Fibroblast of skin of right quadriceps (primary cell): Measurements from ENCODE around the gene ATXN7L1.
A peak's percentile ranks its signal among the peaks of the same experiment; 100 is the strongest.

Experiments
- DNase-seq: peaks from one replicate; pipeline ENCODE4 v3.0.0-alpha.2; 2013

The ATXN7L1 gene

GRCh38 chr7:105776068-105776790 is 100.2 kb downstream of the ATXN7L1 start:
- peak; percentile 98 for DNase-seq

DNA sequence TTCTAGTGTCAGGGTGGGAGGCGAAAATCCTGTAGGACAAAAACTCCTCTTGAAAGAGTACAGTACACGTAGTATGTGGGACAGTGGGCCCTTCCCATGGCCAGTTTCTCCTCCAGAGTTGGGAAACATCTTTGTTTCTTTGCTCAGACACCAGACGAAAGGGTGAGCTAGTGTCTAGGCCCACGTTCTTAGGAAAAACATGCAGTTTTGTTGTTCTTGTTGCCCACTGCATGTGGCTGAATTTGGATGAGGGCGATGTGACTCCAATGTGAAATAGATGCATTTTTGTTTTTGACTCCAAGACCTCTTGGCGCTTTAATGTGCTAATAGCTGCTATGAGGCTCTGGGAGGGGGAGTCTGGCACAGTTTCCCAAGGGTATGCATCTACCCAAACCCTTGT is 100.8 kb downstream of the ATXN7L1 start:
- no peak for DNase-seq

DNA sequence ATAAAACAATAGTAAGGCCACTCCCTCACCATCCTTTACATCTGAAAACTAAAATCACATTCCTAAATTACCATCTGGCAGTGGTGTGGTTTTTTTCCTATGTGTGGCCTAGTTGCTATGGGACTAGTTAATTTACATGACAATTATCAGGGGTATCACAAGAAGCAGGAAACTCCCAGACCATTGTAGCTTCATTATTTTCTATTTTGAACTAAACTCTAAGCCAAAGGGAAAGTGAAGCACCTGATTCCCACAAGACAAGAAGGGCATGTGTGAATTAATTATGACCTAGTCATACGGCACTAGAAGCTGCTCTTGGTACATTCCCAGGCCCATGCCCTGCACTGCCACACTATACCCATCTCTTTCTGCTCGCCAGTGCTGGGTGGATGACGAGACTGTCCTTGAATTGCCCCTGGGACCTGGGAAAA is 103.4 kb downstream of the ATXN7L1 start:
- no peak for DNase-seq

GRCh38 chr7:105769901-105770628 is 106.3 kb downstream of the ATXN7L1 start:
- DNase-seq, result peak; percentile 45

DNA sequence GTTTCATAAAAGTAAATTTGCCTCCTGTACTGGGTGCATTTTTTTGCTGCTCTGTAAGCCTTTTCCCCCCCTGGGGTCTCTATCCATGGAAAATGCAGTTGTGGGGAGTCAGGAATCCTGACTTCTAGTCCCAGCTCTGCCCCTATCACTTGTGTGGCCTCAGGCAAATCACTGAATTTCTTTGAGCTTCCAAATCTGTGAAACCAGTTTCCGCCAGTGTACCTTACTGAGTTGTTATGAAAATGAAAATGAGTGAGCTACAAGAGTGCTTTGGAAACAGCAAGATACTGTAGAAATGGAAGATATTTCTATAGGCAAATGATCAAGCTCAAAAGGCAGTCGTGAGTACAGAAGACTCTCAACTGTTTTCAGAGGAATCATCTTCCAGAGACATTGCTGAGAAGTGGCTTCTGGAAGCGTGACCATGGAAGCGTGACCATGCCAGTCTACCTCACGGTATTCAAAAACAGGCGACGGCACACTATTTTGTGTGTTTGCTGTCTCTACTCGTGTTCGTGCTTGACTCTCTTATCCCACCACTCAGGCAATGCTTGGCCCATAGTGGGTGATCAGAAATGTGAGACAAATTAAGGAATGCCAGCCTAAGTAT is 107.4 kb downstream of the ATXN7L1 start:
- DNase-seq, result no peak

- no peak for DNase-seq
Measured at GRCh38 chr7:105768117-105768516, 108.3 kb downstream of the ATXN7L1 start.

- DNase-seq, result peak; percentile 61
Measured at GRCh38 chr7:105766421-105767073, 109.9 kb downstream of the ATXN7L1 start.

- no peak for DNase-seq
Measured at GRCh38 chr7:105765846-105766245, 110.6 kb downstream of the ATXN7L1 start.

GRCh38 chr7:105764506-105764905 is 111.9 kb downstream of the ATXN7L1 start:
- DNase-seq, result peak; percentile 50

DNA sequence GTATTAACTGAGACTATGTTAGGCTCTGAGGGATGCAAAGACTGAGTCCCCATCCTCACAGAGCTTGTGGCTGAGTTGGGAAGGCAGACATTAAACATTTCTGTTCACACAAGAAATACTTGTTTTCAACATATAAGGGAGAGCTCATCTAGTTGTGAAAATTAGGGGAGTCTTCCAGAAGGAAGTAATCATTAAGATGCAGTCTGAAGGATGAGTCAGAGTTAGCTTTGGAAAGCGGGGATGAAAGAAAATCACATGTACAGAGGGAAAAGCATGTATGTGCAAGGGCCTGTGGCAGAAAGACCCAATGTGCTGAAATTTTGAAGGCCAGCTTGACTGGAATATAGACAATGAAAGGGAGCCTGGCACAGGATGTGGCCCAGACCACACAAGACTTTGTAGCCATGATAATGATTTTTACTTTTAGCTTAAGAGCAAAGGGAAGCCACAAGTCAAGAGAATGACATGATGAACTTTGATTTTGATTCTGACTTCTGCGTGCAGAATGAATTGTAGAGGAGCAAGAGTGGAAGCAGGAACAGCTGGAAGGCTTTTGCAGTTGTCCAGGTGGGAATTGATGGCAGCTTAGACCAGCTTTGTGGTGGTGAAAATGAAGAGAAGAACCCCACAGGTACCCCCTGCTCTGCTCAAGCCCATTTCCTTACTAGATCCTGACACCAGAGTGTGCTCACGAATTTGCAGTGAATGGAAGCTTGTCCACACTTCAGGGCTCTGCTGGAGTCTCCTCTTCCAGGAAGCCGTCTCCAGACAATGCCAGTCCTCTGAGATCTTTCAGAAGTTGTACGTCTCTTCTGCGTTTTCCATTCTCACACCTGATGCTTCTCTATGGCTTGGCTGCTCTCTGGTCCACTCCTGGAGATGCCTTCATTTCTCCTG is 115.6 kb downstream of the ATXN7L1 start:
- peak; percentile 60 for DNase-seq

GRCh38 chr7:105759670-105760550 is 116.5 kb downstream of the ATXN7L1 start:
- DNase-seq, result peak; percentile 64

- DNase-seq, result no peak
Measured at GRCh38 chr7:105756367-105756766, 120.0 kb downstream of the ATXN7L1 start.

DNA sequence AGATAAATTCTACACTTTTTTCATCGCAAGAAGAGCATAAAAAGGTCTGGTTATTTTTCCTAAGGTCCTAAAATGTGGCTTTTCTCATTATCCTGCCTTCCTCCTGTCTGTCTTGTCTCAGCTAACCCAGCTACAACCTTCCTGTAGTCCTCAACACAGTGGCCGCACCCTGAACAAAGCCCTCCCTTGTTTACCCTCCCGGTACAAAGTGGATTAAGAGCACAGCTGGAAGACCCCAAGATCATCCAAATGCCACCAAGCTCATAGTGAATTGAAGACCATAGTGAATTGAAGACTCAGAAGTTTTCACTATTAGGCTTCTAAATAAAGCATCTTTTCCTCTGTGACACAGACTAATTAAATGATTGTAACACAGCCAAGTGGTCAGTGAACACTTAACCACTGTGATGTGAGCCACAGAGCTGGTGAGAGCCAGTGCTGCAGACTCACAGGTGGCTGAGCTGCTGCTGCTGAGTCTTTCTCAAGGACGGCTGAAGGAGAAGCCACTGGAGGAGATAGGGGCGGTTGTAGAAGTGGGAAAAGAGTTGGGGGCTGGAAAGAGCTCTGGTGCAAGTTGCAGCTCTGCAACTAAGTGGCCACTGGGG is 123.6 kb downstream of the ATXN7L1 start:
- no peak for DNase-seq

DNA sequence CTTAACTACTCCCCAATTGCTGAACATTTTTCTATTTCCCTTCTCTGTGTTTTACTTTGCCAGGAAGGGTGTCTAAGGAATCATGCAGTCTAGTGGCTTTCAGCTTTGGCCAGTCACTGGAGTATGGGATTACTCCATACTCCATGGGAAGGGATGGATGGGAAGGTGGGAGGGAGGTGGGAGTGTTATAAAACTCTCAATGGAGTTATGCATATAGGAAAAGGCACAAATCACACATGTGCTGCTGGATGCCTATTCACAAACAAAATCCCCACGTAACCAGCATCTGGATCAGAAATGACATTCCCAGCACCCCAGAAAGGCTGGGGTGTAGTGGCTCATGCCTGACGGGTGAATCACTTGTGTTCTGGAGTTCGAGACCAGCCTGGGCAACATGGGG is 125.3 kb downstream of the ATXN7L1 start:
- DNase-seq, result no peak

GRCh38 chr7:105748701-105749100 is 127.7 kb downstream of the ATXN7L1 start:
- no peak for DNase-seq

DNA sequence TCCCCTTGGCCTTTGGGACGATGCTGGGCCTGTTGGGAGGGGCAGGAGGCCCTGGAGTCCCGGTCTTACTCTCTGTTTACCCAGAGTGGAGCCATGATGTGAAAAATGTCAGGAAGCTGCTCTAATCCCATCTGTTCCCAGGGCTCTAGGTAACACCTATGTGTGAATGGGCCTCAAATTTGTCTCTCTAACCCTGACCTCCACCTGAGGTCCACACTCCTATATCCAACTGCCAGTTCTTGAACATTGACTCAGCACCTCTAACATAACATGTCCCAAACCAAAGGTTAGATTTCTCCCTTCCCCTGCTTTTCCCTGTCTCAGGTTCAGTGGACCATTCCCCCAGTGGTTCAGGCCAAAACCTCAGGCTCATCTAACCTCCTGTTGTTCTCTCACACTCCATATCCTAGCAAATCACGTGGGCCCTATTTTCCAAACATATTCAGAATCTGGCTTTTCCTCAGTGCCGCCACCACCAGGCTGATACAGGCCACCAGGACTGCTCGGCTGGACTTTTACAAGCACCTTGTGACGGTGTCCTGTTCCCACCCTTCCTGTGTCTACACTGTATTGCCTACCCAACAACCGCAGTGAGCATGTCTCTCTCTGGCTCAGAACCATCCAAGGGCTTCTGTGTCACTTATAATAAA is 130.6 kb downstream of the ATXN7L1 start:
- no peak for DNase-seq

DNA sequence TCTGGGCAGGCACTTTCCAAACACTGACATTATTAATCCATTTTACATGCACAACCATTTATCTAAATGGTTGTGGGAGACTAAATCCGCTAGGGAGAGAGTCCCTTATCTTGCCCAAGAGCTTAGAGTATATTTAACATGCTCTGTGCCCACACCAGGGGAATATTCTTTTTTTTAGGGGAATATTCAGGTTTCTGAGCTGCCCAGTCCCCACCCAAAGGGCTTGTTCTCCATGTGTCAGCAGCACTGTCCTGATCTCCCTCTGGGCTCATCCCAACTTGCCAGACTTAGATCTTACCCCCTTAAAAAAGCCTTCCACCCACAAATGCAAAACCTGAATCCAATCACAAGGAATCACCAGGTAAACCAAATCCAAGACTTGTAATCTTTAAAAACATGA is 132.1 kb downstream of the ATXN7L1 start:
- DNase-seq, result no peak

DNA sequence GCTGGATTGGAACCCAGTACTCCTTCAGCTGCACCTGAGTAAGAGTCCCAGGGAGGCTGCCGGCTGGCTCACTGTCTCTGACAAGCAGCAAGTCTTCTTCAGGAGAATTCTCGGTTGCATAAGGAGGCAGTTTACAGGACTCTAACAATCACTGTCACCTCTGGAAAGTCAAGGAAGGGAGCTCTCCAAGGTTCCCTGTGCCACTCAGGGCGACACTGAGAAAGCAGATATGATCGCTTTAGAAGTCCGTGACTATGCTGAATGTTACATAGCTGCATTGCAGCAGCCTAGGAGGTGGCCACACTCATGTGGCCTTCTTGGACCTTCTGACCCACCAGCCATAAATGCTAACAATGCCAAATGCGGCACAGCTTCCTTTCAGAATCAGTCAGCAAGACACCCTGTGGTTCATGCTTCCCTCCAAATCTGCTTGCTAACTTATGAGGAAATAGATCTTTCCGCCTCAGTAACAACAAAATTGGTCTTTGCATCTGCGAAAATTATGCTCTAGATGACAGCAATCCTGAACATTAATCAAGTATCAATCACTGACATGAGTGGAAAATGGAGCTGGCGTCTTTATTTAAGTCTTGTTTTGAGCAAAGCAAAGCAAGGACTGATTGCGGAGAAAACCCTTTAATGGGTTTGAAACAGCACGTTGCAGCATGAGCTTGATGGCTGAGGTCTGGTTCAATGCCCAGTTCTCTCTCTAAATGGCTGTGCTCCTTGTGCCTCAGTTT is 132.9 kb downstream of the ATXN7L1 start:
- DNase-seq, result no peak

- no peak for DNase-seq
Measured at GRCh38 chr7:105742787-105743186, 133.6 kb downstream of the ATXN7L1 start.

GRCh38 chr7:105741982-105742381 is 134.4 kb downstream of the ATXN7L1 start:
- DNase-seq, result no peak
